NCI-H526 treated with DMSO at 0.1 percent for 48 hours (cell line): ENCODE data around the gene TMEM131L.
"Not testable (repeated sequence)": the region's sequence is repeated elsewhere in the genome, so short reads cannot be mapped to it uniquely, and the experiment has no call there.

ENCODE experiments used
- DNase-seq: peaks from one replicate; lab custom pipeline; 2025; lab: John Stamatoyannopoulos, UW

The TMEM131L gene

DNA sequence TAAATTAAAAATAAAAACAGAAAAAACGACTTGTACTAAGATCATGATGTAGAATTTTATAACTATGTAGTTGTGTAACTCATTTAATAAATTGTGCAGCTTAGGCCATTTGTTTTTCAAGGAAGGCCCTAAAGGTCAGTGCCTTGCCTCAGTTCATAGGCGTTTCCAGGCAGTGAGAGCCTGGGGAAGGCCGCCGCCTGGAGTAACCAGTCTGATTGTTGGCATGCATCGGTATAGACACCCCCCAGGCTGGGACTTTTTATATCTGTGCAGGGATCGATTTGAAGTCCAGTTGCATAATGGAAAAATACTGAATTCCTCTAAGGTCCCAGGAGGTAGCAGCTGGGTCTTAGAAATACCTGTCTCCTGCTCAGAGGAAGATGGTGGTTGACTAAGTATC lies 77.2 kb downstream of the TMEM131L start:
- no peak for DNase-seq

GRCh38 chr4:153545822-153546221 lies 79.7 kb downstream of the TMEM131L start:
- no peak for DNase-seq

GRCh38 chr4:153546280-153546679 lies 80.1 kb downstream of the TMEM131L start:
- DNase-seq = no peak

DNA sequence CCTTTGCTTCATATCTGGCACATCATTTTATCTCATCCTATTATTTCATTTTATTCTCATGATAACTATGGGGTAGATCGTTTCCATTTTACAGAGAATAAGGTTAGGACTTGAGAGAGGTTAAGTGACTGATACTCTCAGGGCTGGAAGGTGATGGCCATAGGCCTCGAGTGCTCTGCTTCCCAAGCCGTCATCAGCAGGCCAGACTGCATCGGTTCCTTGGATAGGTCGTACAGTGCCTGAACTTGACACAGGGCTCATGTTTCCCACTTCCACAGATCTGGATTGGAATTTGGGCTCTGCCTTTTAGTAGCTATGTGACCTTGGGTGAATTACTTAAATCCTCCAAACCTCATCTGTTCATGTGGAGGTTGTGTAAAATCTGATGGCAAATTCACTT lies 81.4 kb downstream of the TMEM131L start:
- DNase-seq = no peak

DNA sequence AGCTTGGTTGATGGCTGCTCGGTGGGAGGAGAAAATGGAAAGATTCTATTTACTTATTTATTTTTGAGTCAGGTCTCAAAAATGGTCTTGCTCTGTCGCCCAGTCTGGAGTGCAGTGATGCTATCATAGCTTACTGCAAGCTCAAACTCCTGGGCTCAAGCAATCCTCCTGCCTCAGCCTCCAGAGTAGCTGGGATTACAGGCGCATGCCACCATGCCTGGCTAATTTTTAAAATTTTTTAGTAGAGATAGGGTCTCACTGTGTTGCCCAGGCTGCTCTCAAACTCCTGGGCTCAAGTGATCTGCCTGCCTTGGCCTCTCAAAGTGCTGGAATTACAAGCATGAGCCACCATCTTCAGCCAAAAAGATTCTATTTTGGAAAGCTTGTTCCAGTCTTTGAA lies 82.7 kb downstream of the TMEM131L start:
- not testable (repeated sequence) for DNase-seq

- no peak for DNase-seq
These were observed 83.2 kb downstream of the TMEM131L start for GRCh38 chr4:153549405-153549804.

GRCh38 chr4:153553155-153553818 lies 87.1 kb downstream of the TMEM131L start:
- DNase-seq = no peak

DNA sequence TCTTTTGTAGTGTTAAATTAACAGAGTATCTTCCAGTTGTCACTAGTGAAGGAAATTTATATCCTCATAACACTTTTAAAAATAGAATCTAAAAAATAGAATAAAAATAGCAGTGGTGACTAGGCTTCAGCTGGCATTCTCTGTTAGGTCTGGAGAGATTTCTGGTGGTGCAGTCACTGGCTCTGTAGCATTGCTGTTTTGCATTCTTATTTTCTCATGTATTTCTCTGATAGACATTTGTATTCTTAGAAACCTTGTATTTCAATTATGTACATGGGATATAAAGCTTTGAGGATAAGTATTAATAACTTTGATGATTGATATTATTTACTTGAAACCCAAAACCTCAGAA lies 87.6 kb downstream of the TMEM131L start:
- no peak for DNase-seq

GRCh38 chr4:153555730-153556434 lies 89.7 kb downstream of the TMEM131L start:
- no peak for DNase-seq

DNA sequence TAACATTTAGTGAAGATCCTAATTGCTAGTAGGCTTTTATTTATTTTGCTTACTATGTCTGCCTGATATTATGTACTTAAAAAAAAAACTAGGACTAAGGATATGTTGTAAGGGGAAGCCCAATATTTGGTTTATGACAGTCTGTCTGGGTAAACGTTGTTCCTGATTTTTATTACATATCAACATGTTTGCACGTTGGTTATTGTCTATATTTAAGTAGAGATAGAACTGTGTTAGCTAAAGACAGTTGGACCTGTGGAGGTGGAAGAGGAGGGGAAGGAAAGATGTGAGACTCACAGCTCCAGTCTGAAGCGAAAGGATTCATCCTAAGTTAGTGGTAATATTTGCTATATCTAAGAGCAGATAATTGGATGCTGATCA lies 90.3 kb downstream of the TMEM131L start:
- no peak for DNase-seq

DNA sequence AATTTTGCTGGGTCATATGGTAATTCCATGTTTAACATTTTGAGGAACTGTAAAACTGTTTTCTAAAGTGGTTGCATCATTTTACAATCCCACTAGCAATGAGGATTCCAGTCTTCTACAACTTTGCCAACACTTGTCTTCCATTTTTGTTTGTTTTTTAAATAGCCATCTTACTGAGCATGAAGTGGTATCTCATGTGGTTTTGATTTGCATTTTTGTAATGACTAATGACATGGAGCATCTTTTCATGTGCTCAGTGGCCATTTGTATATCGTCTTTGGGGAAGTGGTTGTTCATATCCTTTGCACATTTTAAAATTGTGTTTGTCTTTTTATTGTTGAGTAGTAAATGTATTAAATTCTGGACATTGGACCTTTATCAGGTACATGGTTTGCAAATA lies 94.7 kb downstream of the TMEM131L start:
- DNase-seq = peak; percentile 11

DNA sequence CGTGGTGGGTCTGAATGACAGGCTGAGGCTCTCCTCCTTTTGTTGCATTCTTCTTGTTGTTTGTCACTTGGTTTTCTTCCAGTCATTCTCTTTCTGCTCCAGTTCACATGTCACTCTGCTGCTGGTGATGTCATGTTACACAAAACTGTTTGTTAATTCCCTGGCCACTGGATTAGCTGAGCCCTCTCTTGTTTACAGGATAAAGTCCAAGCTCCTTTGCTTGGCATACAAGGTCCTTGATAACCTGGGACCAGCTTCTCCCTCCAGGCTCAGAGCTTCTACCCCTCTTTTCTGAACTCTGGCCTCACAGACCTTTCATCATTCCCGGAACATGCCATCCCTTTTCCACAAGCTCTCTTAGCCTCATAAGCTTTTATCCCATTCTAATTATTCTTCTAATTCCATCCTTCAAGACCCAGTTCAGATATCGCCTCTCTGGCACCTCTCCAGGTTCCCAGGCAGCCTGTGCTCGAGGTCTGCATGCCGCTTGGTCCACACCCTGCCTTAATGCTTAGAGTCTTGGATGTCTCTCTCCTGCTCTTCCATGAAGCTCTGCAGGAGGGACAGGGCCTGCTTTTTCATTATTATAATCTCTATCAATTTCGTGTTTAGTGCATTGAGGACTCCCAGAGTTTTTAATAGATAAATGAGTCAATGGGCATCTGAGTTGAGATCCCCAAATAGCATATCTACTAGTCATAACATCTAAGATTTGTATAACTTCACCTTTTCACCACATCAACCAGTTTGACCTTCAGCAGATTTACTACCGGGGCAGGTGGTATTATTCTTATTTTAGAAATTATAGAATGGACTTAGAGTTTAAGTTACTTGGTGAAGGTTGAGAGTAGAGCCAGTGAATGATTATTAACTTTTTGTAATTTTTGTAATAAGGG lies 98.7 kb downstream of the TMEM131L start:
- DNase-seq = no peak

DNA sequence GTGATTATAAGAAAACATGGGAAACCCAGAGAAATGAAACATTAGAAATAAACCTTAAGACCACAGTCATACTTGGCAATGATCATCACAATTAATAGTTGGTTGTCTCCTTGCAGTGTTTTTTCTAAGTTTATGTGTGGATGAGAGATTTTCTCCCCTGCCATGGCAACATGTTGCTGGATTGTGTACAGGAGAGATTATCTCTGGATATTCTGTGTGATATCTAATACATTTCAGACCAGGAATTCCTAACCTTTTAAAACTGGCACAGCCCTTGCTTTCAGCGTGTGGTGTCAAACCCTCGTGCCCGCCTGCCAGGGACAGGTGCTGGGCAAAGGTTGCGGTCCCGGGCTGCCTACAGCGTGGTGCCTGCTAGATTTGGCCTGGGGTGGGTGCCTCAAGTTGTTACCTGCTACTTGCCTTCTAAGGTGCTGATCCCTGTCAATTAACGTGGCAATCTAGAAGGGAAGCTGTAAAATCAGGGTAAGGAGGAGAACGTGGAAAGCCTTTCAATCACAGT lies 100.5 kb downstream of the TMEM131L start:
- no peak for DNase-seq

GRCh38 chr4:153567660-153568059 lies 101.5 kb downstream of the TMEM131L start:
- not testable (repeated sequence) for DNase-seq

DNA sequence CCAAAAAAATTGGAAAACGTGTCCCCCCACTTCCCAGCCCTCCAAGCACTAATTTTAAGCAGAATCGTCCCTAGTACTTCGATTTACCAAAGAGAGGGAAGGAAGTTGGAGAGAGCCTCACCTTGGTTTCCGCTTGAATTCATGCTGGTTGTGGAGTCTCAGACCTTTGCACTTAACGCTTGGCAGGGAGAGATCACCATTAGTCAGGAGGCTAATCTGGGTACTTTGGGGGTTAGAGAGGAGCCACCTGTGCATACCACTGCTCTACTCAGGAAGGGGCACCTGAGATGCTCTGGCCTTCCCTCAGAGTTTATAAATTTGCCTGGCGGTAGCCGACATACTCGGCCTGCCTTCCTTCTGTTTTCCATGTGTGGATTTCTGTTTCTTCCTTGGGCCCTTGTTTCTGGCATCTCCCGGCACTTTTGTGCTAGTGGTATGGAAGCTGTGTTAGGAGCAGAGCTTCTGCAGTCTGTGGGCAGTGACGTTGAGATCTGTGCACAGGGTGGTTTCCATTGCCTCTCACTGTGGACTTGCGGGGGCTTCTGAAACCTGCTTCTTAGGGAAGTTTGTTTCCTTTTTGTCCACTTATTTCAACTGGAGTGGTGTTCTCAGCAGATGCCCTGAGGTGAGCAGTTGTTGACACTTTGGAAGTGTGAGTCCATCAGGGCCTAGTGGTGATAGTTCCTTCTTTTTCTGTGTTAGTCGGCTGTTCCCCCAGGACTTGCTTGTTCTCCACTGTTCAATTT lies 104.2 kb downstream of the TMEM131L start:
- DNase-seq = no peak

DNA sequence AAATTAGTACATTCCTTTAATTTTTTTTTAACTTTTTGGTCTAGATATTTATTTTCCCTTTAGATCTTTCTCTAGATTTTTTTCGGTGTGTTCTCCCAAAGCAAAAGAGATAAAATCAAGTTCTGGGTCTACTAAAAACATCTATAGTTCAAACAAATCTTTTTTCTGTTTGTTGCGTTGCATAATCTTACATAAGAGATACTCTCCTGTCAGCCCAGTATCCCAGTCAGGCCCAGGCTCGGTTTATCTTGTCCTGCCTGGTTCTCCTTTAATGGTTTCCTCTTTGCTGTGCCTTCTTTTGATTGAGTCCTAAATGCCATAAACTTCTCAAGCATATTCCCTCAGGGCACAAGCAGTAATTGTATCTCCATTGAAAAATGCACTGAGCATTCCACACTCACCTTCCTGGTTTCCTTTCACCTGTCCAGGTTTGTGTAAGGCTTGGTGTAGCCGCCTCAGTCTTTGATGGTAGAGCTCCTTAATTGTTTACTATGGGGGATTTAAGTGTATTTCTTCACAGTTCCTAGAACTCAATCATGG lies 104.9 kb downstream of the TMEM131L start:
- DNase-seq = no peak

DNA sequence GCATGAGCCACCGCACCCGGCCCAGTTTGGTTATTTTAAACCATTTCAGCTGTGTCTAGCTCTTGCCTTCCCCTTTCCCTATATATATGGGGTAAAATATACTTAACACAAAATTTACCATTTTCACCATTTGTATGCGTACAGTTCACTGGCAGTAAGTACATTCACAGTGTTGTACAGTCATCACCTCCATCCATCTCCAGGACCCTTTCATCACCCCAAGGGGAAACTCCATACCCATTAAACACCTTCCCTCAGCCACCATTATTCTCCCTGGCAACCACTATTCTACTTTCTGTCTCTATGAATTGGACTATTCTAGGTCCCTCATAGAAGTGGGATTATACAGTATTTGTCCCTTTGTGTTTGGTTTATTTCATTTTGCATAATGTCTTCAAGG lies 106.4 kb downstream of the TMEM131L start:
- no peak for DNase-seq

DNA sequence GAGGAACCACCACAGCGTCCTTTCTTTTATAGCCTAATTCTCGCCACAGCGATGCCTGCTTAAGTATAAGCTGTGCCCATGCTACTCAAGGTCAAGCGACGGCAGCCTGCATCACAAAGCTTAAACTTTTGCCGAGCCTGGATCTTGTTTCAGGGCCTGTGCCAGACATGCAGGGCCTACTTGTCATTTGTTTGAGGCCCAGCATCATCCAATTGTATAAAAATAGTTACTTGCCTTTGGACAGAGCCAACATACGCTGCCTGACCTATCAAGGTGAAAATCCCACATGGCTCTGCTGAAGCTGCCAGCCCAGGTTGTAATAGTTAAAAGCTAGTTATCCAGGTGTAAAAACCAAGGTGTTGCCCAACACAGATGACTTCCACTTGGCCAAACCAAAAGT lies 107.1 kb downstream of the TMEM131L start:
- no peak for DNase-seq

DNA sequence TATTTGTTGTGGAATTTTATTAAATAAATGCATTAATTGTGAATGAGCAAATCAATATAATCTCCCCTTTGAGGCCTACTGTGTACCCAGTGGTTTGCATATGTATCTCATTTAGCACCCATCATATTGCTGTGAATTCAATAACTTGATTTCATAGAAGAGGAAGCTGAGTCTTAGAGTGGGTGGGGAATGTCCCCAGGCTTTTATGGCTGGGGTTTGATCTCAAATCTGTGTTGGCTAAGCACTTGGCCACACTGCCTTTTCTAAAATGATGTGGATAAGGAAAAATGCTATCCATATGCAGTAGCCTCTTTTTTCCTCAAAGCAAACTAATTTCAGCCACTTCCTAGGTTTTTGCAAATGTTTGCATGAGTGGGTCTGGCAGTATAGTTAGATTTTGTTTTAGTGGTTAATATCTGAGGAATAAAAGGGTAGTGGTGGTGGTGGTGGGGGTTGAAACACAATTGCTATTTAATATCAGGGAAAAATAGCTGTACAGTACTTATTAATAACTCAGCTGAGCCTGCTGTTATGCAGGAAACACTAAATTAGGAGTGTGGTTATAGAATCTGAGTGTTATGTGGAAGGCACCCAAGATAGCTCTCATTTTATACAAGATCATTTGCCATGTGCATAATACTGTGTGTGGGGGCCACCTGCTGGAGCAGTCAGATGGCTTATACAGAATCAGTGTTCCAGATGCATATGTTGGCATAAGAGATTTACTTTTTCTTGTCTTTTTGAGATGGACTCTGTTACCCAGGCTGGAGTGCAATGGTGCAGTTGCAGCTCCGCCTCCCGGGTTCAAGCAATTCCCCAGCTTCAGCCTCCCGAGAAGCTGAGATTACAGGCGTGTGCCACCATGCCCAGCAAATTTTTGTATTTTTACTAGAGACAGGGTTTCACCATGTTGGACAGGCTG lies 108.0 kb downstream of the TMEM131L start:
- DNase-seq = no peak

DNA sequence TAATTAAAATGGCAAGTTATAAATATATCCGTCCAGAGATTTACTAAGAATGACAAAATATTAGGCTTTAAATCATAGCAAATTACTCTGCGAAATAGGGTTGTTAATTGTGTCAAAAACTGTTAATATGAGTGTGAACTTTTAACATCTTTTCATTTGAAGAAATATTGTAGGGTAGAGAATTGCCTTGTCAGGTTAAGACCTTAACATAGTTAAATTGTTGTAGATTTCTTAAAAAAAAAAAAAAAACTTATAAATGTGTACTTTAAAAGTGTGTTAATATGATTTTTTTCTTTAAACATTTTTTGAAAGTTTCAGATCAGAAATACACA lies 110.2 kb downstream of the TMEM131L start:
- DNase-seq = no peak

DNA sequence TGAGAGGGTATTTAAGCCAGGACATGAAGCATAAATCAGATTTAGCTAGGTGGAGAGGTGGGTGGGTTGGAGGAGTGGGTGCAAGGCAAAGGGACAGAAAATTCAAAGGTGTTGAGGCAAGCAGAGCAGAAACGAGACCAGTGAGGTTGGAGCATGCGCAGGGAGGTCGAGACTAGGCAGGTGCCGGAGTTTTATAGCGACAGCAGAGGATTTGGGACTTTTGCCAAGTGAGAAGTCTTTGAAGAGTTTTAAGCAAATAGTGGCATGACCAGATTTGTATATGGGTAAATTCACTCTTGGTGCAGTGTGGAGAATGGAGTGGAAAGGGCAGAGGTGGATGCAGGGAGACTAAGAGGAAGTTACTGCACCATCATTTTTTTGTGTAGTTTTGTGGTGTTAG lies 110.9 kb downstream of the TMEM131L start:
- DNase-seq = no peak
